ENCODE measurements around the gene A2M.

Gene A2M

DNA sequence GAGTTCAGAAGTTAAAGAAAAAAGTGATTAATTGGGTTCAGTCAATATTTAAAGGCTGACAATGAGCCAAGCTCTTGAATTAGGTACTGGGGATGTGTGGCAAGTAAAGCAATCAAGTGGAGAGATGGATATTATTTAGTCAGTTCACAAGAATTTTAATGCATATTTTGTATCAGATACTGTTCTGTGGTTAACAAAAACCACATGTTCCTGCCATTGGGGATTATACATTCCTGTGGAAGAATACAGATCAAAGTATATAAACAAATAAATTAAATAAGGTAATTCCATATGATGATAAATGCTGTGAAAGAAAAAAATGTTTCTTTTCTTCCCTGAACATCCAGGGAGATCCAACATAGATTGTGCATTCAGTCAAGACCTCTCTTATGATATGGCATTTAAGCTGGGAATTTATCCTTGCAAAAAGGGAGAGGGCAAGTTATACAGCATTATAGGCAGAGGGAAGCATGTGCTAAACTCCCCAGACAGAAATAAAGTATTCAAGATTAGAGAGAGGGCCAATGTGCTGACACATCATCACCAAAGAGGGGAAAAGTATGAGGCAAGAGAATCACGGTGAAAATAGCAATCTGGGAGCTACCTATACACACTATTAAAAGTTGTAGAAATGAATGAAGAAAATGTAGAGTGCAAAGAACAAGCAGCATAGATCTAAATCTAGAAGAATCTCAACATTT, 17.6 kb upstream of the A2M start:
- TF ChIP-seq, protein P1, sequence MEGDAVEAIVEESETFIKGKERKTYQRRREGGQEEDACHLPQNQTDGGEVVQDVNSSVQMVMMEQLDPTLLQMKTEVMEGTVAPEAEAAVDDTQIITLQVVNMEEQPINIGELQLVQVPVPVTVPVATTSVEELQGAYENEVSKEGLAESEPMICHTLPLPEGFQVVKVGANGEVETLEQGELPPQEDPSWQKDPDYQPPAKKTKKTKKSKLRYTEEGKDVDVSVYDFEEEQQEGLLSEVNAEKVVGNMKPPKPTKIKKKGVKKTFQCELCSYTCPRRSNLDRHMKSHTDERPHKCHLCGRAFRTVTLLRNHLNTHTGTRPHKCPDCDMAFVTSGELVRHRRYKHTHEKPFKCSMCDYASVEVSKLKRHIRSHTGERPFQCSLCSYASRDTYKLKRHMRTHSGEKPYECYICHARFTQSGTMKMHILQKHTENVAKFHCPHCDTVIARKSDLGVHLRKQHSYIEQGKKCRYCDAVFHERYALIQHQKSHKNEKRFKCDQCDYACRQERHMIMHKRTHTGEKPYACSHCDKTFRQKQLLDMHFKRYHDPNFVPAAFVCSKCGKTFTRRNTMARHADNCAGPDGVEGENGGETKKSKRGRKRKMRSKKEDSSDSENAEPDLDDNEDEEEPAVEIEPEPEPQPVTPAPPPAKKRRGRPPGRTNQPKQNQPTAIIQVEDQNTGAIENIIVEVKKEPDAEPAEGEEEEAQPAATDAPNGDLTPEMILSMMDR (conservative IDR thresholded peaks at IDR 0.05; ENCODE audit: low read depth), result no peak
- no peak for DNase-seq (ENCODE audit: low spot score)
- ChIA-PET POLR2A (ENCODE audit: low non-redundant PET) (no interaction called here), CTCF (no interaction called here)
- H3K27ac ChIP-seq, result no peak overlapping the region

DNA sequence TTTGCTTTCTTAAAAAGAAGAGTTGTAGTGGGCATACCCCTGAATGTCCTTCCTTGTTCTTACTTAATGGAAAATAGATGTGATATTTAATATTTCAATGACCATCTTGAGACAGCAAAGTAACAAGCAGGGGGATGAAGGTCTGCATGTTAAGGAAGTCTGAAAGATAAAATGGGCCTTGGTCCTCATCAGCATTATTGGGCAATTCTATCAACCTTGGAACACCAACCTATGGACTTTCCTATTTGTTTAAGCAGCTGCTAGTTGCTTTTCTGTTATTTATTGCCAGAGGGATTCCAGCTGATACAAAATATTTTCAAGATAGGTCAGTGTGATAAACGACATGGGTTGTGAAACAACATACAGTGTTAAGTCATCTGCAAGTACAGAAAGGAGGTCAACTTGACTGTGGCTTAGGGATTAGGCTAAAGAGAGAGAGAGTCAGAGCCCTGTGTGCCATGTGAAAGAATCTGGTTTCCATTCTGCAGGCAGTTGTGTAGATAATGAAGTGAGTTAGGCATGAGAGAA, 16.4 kb upstream of the A2M start:
- no peak overlapping the region for H3K27ac ChIP-seq
- ChIA-PET CTCF (interaction anchor here (0.7 kb wide), 1 partner anchor 1543 kb away, joined by 4 read pairs; no protein-coding TSS in a partner anchor), POLR2A (ENCODE audit: low non-redundant PET) (no interaction called here)
- TF ChIP-seq, protein P1 (conservative IDR thresholded peaks at IDR 0.05; ENCODE audit: low read depth), result no peak
- DNase-seq (ENCODE audit: low spot score), result no peak

DNA sequence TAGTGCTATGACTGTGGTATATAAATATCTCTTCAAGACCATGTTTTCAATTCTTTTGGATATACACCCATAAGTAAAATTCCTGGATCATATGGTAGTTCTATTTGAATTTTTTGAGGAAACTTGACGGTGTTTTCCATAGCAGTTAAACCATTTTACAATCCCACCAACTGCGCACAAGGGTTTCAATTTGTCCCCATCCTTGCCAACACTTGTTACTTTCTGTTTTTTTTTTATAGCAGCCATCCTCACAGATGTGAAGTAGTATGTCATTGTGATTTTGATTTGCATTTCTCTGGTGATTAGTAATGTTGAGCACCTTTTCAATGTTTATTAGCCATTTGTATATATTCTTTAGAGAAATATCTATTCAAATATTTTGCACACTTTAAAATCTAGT, 14.5 kb upstream of the A2M start:
- CTCF ChIA-PET, result no interaction called here
- DNase-seq (ENCODE audit: low spot score), result no peak
- TF ChIP-seq, protein P1 (conservative IDR thresholded peaks at IDR 0.05; ENCODE audit: low read depth), result no peak
- POLR2A ChIA-PET (ENCODE audit: low non-redundant PET), result no interaction called here
- H3K27ac ChIP-seq, result no peak overlapping the region

DNA sequence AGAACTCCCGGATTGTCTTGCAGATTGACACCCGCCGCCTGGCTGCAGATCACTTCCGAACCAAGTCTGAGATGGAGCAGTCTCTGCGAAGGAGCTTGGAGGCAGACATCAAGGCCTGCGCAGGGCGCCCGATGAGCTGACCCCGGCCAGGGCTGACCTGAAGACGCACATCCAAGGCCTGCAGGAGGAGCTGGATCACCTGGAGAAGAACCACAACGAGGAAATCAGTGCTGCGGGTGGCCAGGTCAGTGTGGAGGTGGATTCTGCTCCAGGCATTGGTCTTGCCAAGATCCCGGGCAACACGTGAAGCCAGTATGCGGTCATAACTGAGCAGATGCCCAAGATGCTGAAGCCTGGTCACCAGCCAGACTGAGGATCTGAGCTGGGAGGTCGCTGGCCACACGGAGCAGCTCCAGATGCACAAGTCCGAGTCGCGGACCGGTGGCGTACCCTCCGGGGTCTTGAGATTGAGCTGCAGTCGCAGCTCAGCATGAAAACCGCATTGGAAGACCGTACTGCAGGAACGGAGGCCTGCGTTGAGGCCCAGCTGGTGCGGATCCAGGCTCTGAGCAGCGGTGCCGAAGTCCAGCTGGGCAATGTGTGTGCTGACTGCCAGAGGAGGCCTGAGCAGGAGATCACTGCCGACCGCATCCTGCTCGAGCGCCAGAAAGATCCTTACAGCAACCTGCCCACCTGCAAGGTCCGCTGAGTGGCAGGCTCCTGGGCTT, 12.4 kb upstream of the A2M start:
- DNase-seq (ENCODE audit: low spot score), result no peak
- ChIA-PET CTCF (interaction anchor here (0.7 kb wide), 1 partner anchor 60 kb away, joined by 7 read pairs; no protein-coding TSS in a partner anchor), POLR2A (ENCODE audit: low non-redundant PET) (no interaction called here)
- TF ChIP-seq, protein P1 (conservative IDR thresholded peaks at IDR 0.05; ENCODE audit: low read depth), result no peak
- no peak overlapping the region for H3K27ac ChIP-seq

DNA sequence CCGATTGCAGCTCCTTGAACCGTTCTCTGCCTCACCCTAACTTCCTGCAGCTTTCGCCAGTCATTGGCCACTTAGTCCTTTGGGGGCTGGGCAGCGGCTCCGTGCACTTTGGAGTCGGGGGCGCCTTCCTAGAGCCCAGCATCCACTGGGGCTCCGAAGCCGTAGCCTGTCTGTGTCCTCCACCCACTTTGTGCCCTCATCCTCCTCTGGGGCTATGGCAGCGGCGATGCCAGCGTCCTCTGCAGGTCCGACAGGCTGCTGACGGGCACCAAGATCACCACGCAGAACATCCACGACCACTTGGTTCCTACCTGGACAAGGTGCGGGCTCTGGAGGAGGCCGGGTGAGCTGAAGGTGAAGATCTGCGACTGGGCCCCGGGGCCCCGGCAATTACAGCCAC, 11.8 kb upstream of the A2M start:
- TF ChIP-seq, protein P1 (conservative IDR thresholded peaks at IDR 0.05; ENCODE audit: low read depth), result no peak
- ChIA-PET CTCF (no interaction called here), POLR2A (ENCODE audit: low non-redundant PET) (no interaction called here)
- no peak overlapping the region for H3K27ac ChIP-seq
- DNase-seq (ENCODE audit: low spot score), result no peak

DNA sequence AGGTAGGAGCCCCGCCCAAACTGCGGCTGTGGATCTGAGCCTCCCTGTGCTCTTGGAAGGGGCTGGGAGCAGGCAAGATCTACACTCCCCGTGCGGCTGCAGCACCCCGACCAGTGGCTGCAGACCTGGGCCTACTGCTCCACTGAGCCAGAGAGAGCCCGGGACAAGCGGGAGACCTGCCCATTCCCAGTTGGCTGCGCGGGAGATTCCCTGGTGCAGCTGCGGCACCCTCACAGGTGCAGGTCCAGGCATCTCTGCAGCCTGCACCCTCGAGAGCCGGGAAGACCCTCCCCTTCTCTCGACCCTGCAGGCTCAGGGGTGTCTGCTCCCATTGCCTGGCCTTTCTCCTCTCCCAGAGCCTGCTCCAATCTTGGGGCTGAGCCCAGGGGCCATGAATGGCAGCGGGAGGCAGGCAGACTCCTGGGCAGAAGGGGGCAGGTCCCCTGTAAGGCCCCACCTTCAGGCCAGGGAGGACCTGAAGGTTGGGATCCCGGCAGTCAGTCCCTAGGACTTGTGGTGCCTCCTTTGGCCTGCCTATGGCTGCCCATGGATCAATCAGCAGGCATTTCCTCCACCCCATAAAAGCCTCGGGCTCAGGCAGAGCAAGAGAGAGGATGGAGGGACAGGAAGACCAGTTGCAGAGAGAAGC, 8.8 kb upstream of the A2M start:
- CTCF ChIA-PET, result no interaction called here
- POLR2A ChIA-PET (ENCODE audit: low non-redundant PET), result no interaction called here
- no peak overlapping the region for H3K27ac ChIP-seq
- DNase-seq (ENCODE audit: low spot score), result no peak
- TF ChIP-seq, protein P1 (conservative IDR thresholded peaks at IDR 0.05; ENCODE audit: low read depth), result no peak
